Activated CD8-positive, alpha-beta memory T cell treated with anti-CD3 and anti-CD28 coated beads, Interleukin-2, amount 50 U/mL, for 1 hour (primary cell): ENCODE data around the gene MAGOH.
"Not testable (repeated sequence)": the region's sequence is repeated elsewhere in the genome, so short reads cannot be mapped to it uniquely, and the experiment has no call there.

Source experiments
- DNase-seq: peaks from one replicate; pipeline ENCODE4 v3.0.0-alpha.2; 2020; ENCODE audit errors: extremely low read depth

Gene MAGOH

DNA sequence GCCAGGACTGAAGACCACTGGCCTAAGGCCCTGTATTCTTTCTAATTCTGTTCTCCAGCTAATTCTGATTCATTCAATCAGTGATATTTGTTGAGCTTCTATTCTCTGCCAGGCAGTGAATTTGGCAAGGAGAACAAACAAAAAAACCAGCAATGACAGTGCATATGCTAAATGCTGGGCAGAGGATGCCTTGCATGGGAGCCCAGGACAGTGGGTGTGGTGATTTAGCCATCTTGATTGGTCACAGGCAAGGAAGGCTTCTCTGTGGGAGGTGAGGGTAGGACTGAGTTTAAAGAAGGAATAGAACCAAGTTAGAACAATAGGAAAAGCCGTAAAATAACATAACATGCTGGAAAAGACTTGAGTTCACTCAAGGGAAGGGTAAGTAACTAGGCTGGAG is 50.9 kb downstream of the MAGOH start:
- DNase-seq = no peak

DNA sequence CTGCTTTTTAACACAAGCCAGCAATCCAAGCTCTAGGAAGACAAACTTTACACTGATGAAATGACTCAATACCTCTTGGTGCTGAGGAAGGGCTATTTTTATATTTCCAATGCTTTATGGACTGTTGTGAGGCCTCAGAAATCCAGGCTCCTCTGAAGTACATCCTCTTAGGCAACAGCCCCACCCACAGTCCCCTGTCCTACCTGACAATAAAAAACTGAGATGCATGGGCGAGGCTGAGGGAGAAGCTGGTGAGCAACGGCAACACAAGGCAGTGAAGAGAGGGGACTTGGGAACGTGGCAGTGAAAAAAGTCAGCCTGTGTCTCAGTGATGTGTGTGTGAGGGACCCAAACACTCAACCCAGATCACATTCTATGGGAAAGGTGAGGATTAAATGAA is 51.8 kb downstream of the MAGOH start:
- no peak for DNase-seq

DNA sequence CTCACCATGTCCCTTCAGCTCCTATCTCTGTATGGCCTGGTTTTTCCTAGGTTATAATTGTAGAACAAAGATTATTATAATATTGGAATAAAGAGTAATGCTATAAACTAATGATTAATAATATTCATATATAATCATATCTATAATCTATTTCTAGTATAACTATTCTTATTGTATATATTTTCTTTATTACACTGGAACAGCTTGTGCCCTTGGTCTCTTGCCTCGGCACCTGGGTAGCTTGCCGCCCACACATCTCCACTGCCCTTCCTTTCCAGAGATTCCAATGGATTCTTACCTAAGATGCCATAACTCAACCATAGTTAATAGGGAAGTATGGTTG is 52.4 kb downstream of the MAGOH start:
- not testable (repeated sequence) for DNase-seq

DNA sequence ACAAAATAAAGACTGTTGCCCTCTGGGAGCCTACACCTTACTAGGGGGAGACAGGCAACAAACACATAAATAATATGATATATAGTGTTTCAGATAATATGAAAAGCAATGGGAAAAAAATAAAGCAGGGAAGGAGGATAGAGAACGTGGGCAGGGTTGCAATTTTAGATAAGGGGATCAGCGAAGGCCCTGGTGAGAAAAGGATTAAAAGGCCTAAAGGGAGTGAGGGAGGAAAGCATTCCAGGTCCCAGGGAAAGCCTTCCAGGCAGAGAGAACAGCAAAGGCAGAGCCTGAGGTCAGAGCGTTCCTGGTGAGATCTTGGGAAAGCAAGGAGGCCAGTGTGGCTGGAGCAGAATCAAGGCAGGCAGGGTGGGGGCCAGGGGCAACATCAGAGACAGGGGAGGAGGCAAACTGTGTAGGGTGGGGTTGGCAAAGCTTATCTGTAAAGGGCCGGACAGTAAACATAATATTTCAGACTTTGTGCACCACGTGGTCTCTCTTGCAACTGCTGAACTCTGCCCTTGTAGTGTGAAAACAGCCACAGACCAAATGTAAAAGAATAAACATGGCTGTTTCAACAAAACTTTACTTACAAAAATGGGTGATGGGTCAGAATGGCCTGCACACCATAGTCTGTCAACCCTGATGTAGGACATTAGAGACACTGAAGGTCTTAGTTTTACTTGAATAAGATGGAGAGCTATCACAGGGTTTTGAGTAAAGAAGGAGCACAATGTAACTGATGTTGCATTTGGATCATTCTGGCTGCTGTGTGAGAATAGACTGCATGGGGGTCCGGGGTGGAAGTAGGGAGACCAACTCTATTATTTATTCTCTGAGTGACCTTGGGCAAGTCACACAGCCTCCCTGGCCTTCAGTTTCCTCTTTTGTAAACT is 55.0 kb downstream of the MAGOH start:
- DNase-seq = no peak

DNA sequence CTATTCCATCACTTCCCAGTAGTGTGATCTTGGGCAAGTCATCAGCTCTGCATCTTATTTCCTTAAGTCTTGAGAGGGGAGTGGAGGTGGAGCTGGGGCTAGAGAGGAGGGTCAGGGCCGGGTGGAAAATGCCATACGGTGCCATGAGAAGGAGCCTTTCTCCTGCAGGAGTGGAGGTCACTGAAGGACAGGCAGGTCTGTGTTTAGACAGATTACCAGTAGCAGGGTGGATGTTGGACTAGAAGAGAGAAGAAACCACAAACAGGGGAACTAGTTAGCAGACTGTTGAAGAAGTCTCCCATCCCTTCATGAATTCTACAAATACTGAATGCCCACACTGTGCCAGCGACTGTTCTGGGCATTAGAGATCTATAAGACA is 55.6 kb downstream of the MAGOH start:
- DNase-seq = no peak

DNA sequence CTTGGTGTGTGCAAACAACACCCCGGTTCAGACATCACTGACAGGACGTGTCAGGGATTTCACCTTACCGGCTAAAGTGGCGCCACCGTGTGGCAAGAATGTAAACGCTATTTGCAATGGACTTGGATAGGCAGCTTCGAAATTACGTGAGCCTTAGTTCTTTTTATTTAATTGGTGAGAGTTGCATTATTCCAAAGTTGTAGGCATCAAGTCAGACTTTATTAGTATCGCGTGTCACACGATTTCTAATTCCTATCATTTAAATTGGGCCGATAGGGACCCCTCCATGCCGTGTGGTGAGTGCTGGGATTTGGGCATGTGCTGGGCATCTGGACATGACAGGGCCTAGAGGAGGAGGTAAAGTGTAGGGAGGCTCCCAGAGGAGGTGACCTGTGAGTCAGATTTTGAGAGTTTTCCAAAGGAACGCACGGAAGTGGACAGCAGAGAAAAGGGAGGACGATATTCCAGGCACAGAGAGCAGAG is 56.2 kb downstream of the MAGOH start:
- peak; percentile 26 for DNase-seq

DNA sequence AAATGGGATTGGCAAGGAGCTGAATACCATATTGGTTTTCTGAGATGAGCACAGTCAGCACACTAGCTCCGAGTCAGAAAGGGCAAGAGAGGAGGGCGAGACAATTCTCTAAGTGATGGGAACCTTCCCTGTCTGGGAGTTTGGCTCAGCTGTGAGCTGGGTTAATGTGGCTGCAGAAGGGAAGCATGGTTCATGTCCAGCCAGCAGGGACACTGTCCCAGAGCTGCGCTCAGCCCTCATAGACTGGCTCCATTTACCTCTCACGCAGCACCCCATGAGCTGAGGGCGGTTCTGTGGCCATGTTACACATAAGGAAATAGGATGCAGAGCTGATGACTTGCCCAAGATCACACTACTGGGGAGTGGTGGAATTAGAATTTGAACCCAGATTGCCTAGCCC is 57.4 kb downstream of the MAGOH start:
- DNase-seq = no peak

DNA sequence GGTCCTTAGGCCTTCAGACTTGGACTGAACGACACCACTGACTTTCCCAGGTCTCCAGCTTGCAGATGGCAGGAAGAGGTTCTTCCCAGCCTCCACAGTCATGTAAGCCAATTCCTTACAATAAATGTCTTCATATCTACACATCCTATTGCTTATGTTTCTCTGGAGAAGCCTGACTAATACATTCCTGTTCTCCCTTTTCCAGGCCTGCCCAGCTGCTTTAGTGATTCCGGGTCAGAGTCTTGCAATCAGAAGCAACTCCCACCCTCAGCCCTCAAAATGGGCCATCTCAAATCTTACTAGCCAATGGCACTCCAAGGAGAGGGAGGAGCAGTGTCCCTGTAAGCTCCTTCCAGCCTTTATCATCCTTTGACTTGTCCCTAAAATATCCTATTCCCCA is 58.1 kb downstream of the MAGOH start:
- DNase-seq = no peak
